HCT116 (cell line): Measurements from ENCODE around the gene TLE4.

Source experiments
- CTCF ChIP-seq, 3 experiments: fragments of 200-600 bp in 1 of 3; sonication (generic) in 1 of 3; IDR thresholded peaks in 2 of 3; conservative IDR thresholded peaks in 1 of 3; 2 replicates each; pipeline ENCODE4 v1.5.1; 2012 to 2017; ENCODE audit warnings: low read depth in 2 of 3, low read length in 2 of 3, antibody characterized with exemption in 1 of 3, borderline replicate concordance in 1 of 3, control low read depth in 1 of 3, mild to moderate bottlenecking in 1 of 3, mixed read lengths in 1 of 3, mixed run types in 1 of 3, moderate library complexity in 1 of 3; ENCODE audit not compliant: insufficient read depth in 1 of 3
- ELF1 ChIP-seq: IDR thresholded peaks from 2 replicates; pipeline ENCODE4 v1.6.1; 2012; ENCODE audit warnings: low read depth, borderline replicate concordance
- EZH2 ChIP-seq: fragments of 200-600 bp; sonication (generic); IDR thresholded peaks from 2 replicates; pipeline ENCODE4 v1.6.1; 2017; ENCODE audit warnings: antibody characterized with exemption, mixed run types
- EZH2phosphoT487 ChIP-seq: fragments of 200-600 bp; IDR thresholded peaks from 2 replicates; pipeline ENCODE4 v1.6.1; 2018; ENCODE audit warnings: antibody characterized with exemption, borderline replicate concordance
- POLR2A ChIP-seq: IDR thresholded peaks from 2 replicates; pipeline ENCODE4 v1.7.0; 2011; ENCODE audit warnings: borderline replicate concordance; ENCODE audit not compliant: insufficient read depth, insufficient read length; ENCODE audit errors: extremely low read depth
- POLR2AphosphoS5 ChIP-seq: IDR thresholded peaks from 2 replicates; pipeline ENCODE4 v1.6.1; 2011; ENCODE audit warnings: mild to moderate bottlenecking, low read depth, low read length, moderate library complexity
- TCF7L2 ChIP-seq: IDR thresholded peaks from 2 replicates; pipeline ENCODE4 v1.7.0; 2011; ENCODE audit warnings: borderline replicate concordance, inconsistent platforms; ENCODE audit not compliant: insufficient read depth, insufficient read length; ENCODE audit errors: extremely low read depth

- TF ChIP-seq CTCF (IDR thresholded peaks at IDR 0.05 in 2 of 3, conservative IDR thresholded peaks at IDR 0.05 in 1 of 3; ENCODE audit: borderline replicate concordance in 1 of 3, insufficient read depth in 1 of 3, low read depth in 2 of 3, low read length in 2 of 3) (no peak), POLR2AphosphoS5 (no peak), EZH2 (no peak), TCF7L2 (no peak), ELF1 (no peak), EZH2phosphoT487 (no peak), POLR2A (no peak)
These were observed 109.8 kb downstream of the TLE4 start for GRCh38 chr9:79681576-79681975.
